HG03066 (cell line): ENCODE measurements around the gene TNRC18.

ENCODE experiments used
- ATAC-seq: cut with Tn5 transposase; IDR thresholded peaks from one replicate; pipeline ENCODE4 v1.9.1; 2021; ENCODE audit warnings: low read depth; ENCODE audit not compliant: unreplicated experiment

Gene TNRC18

GRCh38 chr7:5406957-5407945, 16.4 kb downstream of the TNRC18 start:
- ATAC-seq: no peak

GRCh38 chr7:5404421-5404826, 19.2 kb downstream of the TNRC18 start:
- ATAC-seq: no peak

DNA sequence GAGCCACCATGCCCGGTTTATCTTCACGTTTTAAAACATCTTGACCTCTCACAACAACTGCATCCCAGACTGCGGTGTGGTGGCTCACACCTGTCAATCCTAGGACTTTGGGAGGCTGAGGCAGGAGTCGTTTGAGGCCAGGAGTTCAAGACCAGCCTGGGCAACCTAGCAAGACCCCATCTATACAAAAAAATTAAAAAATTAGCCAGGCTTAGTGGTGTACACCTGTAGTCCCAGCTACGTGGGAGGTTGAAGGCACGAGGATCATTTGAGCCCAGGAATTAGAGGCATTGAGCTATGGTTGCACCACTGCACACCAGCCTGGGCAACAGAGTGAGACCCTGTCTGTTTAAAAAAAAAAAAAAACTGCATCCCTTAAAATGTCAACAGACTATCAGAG, 20.2 kb downstream of the TNRC18 start:
- no peak for ATAC-seq

- no peak for ATAC-seq
Measured at GRCh38 chr7:5397736-5398135, 25.9 kb downstream of the TNRC18 start.

- peak; percentile 77 for ATAC-seq
Measured at GRCh38 chr7:5396999-5397663, 26.5 kb downstream of the TNRC18 start.

GRCh38 chr7:5396542-5396941, 27.1 kb downstream of the TNRC18 start:
- ATAC-seq: peak; percentile 55

GRCh38 chr7:5395246-5395645, 28.4 kb downstream of the TNRC18 start:
- ATAC-seq: no peak

- no peak for ATAC-seq
Measured at GRCh38 chr7:5394264-5395105, 29.1 kb downstream of the TNRC18 start.

- ATAC-seq: no peak
Measured at GRCh38 chr7:5393748-5394147, 29.9 kb downstream of the TNRC18 start.

DNA sequence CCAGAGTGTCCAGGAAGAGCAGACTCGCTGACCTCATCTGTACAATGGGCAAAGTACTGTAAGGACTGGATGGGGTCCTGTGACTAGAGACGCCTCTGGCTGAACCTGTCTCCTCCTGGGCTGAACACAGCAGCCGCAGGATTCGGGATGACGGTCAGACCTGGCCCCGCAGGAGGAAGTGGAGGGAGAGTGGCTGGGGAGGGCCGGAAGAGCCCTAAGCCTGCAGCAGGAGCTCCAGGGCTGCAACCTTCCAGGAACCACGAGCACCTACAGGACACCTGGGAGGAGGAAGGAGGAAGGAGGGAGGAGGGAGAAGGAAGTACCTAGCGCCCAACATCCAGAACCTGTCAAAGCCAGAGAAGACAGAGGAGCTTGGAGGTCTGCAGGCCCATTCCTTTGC, 30.3 kb downstream of the TNRC18 start:
- no peak for ATAC-seq

DNA sequence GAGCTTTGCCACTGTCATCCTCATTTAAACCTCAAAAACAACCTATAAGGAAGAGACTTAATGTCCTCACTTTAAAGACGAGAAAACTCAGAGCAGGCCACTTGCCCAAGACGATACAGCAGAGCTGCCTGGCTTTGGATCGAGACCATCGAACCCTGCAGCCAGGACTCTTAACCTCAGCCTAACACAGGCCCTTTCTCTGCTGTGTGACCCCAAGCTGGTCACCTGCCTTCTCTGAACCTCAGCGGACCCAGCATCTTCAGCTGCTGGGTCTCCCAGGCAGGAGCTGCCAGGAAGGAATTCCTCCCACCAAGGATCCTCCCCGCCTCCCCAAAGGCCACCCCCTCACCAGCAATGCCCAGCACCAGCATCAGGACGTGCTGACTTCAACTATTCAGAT, 32.7 kb downstream of the TNRC18 start:
- no peak for ATAC-seq

DNA sequence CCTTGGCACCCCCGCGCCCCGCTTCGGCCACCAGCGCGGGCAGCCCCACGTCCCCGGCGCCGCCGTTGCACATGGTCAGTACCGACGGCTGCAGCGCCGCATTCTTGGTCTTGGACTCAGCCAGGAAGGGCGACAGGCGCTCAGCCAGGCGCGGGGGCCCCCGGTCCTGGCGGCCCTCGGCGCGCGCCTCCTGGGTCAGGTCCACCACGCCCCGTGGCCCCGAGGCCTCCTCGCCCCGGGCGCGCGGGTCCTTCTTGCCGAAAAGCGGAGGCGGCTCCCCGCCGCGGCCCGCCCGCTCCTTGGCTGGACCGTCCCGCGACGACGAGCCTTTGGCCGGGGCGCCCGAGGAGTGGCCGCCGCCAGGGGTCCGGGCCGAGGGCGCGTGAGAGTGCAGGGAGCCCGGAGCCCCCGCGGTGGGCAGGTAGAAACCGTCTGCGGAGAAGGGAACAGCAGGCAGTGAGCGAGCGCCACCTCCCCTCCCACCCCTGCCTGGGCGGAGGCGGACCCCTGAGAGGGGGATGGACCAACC, 34.7 kb downstream of the TNRC18 start:
- ATAC-seq: no peak

- ATAC-seq: no peak
Measured at GRCh38 chr7:5388273-5388901, 35.2 kb downstream of the TNRC18 start.

GRCh38 chr7:5387711-5388245, 35.9 kb downstream of the TNRC18 start:
- no peak for ATAC-seq

DNA sequence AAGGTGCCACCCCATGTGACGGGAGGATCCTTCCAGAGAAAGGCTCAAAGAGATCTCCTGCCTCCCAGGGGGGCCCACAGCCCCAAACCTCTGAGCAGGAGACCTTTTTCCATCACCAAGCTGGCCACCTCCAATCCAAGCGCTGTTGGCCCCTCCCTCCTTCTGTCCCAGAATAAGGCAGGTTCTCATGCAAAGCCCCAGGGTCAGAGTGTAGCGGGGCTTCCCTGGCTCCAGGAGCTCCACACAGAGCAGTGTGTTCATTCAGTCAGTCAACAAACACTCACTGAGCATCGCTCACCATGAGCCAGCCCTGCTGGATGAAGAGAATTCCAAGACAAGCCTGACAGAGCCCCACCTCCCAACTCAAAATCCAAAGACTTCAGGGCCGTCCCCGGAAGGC, 39.0 kb downstream of the TNRC18 start:
- ATAC-seq: no peak

- ATAC-seq: no peak
Measured at GRCh38 chr7:5383314-5384098, 40.1 kb downstream of the TNRC18 start.

DNA sequence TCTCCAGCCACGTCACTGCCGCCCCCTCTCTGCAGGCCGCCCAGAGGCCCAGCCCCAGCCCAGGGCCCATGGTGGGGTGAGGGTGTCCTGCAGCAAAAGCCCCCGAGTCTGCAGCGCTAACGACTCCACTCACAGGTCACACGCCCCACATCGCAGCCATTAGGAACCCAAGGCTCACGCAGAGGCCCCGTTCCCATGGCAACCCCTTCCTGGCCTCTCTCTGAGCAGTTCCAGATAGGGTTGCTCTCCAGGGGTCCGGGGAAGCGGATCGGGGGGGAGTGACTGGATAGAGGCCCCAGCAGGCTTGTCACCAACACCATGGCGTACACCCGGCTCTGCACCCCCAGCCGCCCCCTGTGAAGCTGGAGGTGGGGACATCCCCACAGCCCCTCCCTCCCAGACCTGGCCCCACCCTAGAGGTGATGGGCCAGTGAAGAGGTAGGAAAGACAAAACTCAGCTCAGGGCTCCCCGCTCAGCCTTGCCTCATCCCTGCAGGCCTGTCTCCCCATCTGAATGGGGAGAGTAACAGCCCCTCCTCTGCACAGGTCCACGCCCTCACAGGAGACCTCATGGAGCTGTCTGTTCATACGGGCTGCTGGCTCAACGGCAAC, 41.2 kb downstream of the TNRC18 start:
- ATAC-seq: no peak

DNA sequence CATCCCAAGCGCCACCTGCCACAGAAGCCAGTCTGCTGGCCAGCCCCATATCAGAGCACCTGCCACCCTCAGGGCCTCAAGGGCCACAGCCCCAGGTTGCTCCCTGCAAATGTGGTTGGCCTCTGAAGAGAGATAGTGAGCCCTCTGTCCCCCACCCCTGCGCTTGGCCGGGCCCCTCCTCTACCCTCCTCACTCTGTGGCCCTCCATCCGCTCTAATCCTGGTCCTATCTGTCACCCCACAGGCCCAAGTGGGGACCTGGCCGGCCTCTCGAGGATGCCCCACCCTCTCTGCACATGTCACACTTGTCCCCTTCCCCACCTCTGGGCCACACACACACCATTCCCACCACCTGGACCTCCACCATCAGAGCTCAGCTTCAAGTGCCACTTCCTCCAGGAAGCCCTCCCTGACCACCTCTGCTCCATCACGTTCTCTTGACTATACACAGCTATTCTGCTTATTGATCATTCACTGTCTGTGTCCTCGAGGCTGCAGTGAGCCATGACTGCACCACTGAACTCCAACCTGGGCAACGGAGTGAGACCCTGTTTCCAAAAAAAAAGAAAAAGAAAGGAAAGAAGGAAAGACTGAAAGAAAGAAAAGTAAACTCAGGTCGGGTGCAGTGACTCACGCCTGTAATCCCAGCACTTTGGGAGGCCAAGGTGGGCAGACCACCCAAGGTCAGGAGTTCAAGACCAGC, 42.4 kb downstream of the TNRC18 start:
- no peak for ATAC-seq
